Pancreas (tissue), 10 donors: Measurements from ENCODE around the gene IRX1. TPM values are rescaled to one million over a fixed set of nuclear protein-coding genes. Genes with fewer than 3 reads are reported as not detected.

Source experiments
- ATAC-seq, 4 donors: fragments of 200-7000 bp; cut with Tn5 transposase; one replicate each; pipeline versions ENCODE4 v1.8.0 to v1.9.1; 2020; ENCODE audit warnings: mild to moderate bottlenecking in 4 of 4, moderate library complexity in 4 of 4
- DNase-seq, 6 donors: peaks; one replicate each; pipeline ENCODE4 v3.0.0-alpha.2; 2020
- FAIRE-seq: peaks from 2 replicates; lab custom pipeline; 2012; peaks lifted over from hg19 to GRCh38; lab: Jason Lieb, UNC
- H3K27ac ChIP-seq, 4 donors: fragments of 200-600 bp; sonication (generic); 1 replicate in 3 of 4; 2 replicates in 1 of 4; pipeline versions ENCODE4 v1.5.0 to v1.8.0; 2020
- H3K27me3 ChIP-seq, 4 donors: fragments of 200-600 bp; one replicate each; pipeline ENCODE4 v1.8.0; 2021
- H3K36me3 ChIP-seq, 3 donors: fragments of 200-600 bp; sonication (generic) in 1 of 3; one replicate each; pipeline versions ENCODE4 v1.5.0 to v1.8.0; 2020 to 2021
- H3K4me1 ChIP-seq, 3 donors: fragments of 200-600 bp; one replicate each; pipeline ENCODE4 v1.8.0; 2021
- H3K4me3 ChIP-seq, 4 donors: fragments of 200-600 bp; sonication (generic) in 2 of 4; one replicate each; pipeline versions ENCODE4 v1.5.0 to v1.8.0; 2020 to 2021
- H3K9me3 ChIP-seq, 4 donors: fragments of 200-600 bp; one replicate each; pipeline ENCODE4 v1.8.0; 2021
- CTCF ChIP-seq, 4 donors: fragments of 200-600 bp; sonication (generic) in 3 of 4; IDR thresholded peaks; one replicate each; pipeline versions ENCODE4 v1.5.0 to v1.8.0; 2021; ENCODE audit warnings: antibody characterized with exemption in 4 of 4
- WGBS, 2 donors: extraction: QIAGEN DNeasy Blood & Tissue Kit; methylation state at CpG; one replicate each; pipeline ENCODE4 v1.1.7; 2013; 5-methylcytosine and 5-hydroxymethylcytosine counted together
- intact Hi-C, 3 donors: fragments of 100-400 bp; cut with DNase I; formaldehyde crosslinking; loops; one replicate each; pipeline versions ENCODE4 v1.11.1 to v1.14.2; 2022
- polyA plus RNA-seq, 2 donors: library from polyadenylated mRNA; stranded (reverse); fragments of 200-250 nt; gene quantifications; one replicate each; pipeline ENCODE4 v1.2.3, GENCODE V29; 2013
- total RNA-seq, 6 donors: library from RNA; stranded (reverse); fragmentation: NEBNext Ultra II Directional in 4 of 6; extraction: Animal tissue kit (Norgen Biotek cat#: 25700) in 4 of 6; gene quantifications; one replicate each; pipeline versions ENCODE4 v1.2.1 to v1.2.4, GENCODE V29; 2021 to 2023
- donor health status: healthy with polysubstance abuse.
- donor health status: DM: no; HTN: no; CAD: no; lungs with moderate emphysema.
- donor health status: DM: no; HTN: no; CAD: no.
- donor health status: control.
- donor health status: control.
- donor health status: Bipolar disorder and iron deficiency.
- donor health status: DM: yes; HTN: yes; CAD: no.
- donor health status: DM: no; HTN: no; CAD: no.
- donor health status: DM: no; HTN: no; CAD: no.
- donor health status: DM: yes; HTN: yes; CAD: no.

IRX1 gene
- total and polyA plus RNA-seq, 8 donors, result 0.09 to 3.4 (median 0.43) TPM; not detected in 1

- Histone ChIP-seq H3K27ac (no peak overlapping the region), H3K9me3 (no peaks in the 10 kb centered on the region), H3K4me1 (no peaks in the 10 kb centered on the region), H3K4me3 (no peak overlapping the region), H3K27me3 (no peaks in the 10 kb centered on the region), H3K36me3 (no peaks in the 10 kb centered on the region)
- DNase-seq, result no peak
- intact Hi-C loops, result no loop called here
- ATAC-seq, result no peak
- WGBS, 2 donors, result 47 to 49% methylated on average over 3 of the region's 3 CpGs
- no peak for FAIRE-seq
- TF ChIP-seq CTCF (IDR thresholded peaks at IDR 0.05), result no peak
Measured at GRCh38 chr5:3642231-3642630, 46.6 kb downstream of the IRX1 start.

GRCh38 chr5:3650320-3650719 lies 54.7 kb downstream of the IRX1 start:
- H3K9me3 ChIP-seq, result no peaks in the 10 kb centered on the region
- no peaks in the 10 kb centered on the region for H3K27me3 ChIP-seq
- no peaks in the 10 kb centered on the region for H3K4me1 ChIP-seq
- H3K36me3 ChIP-seq, result no peaks in the 10 kb centered on the region
- ATAC-seq (no peak), DNase-seq (no peak), FAIRE-seq (no peak)
- WGBS, 2 donors, result 50 to 57% methylated on average over 2 of the region's 2 CpGs
- intact Hi-C loops, result no loop called here
- H3K27ac ChIP-seq, result no peak overlapping the region
- no peak overlapping the region for H3K4me3 ChIP-seq
- no peak for TF ChIP-seq CTCF (IDR thresholded peaks at IDR 0.05)

GRCh38 chr5:3650868-3651267 lies 55.2 kb downstream of the IRX1 start:
- Histone ChIP-seq H3K27me3 (no peaks in the 10 kb centered on the region), H3K4me3 (no peak overlapping the region), H3K9me3 (no peaks in the 10 kb centered on the region), H3K36me3 (no peaks in the 10 kb centered on the region), H3K27ac (no peak overlapping the region), H3K4me1 (no peaks in the 10 kb centered on the region)
- ATAC-seq, result no peak
- 62 to 72% methylated on average over 8 of the region's 8 CpGs for WGBS, 2 donors
- no peak for DNase-seq
- intact Hi-C loops, result no loop called here
- no peak for TF ChIP-seq CTCF (IDR thresholded peaks at IDR 0.05)
- no peak for FAIRE-seq
